OCI-LY3 (cell line): Measurements from ENCODE around the gene NLRP11.
A peak's percentile ranks its signal among the peaks of the same experiment; 100 is the strongest.

Experiments used
- H2AFZ ChIP-seq: fragments of 200-600, 300-600 bp; shearing (Covaris generic); 2 replicates; pipeline ENCODE4 v1.6.0; 2014; ENCODE audit warnings: antibody characterized with exemption, low read depth, low read length
- H3K27ac ChIP-seq: fragments of 200-600, 300-600 bp; sonication (generic); 2 replicates; pipeline ENCODE4 v1.5.1; 2014; ENCODE audit warnings: mild to moderate bottlenecking, low read length, moderate library complexity, mixed read lengths
- H3K27me3 ChIP-seq: fragments of 200-600, 300-600 bp; sonication (generic); 2 replicates; pipeline ENCODE4 v1.6.1; 2014; ENCODE audit warnings: low read depth, low read length, mixed read lengths
- H3K36me3 ChIP-seq: fragments of 200-600, 300-600 bp; sonication (generic); replicated peaks from 2 replicates; pipeline ENCODE3; 2014; ENCODE audit warnings: low read depth, low read length, mixed read lengths
- H3K4me1 ChIP-seq: fragments of 300-600, 200-600 bp; sonication (generic); 2 replicates; pipeline ENCODE4 v1.6.1; 2014; ENCODE audit warnings: low read length, mixed read lengths
- H3K4me2 ChIP-seq: fragments of 200-600, 300-600 bp; sonication (generic); 2 replicates; pipeline ENCODE4 v1.6.1; 2014; ENCODE audit warnings: low read length, mixed read lengths
- H3K4me3 ChIP-seq: fragments of 300-600, 200-600 bp; sonication (generic); 2 replicates; pipeline ENCODE4 v1.5.1; 2014; ENCODE audit warnings: antibody characterized with exemption, mild to moderate bottlenecking, low read length, moderate library complexity
- H3K79me2 ChIP-seq: fragments of 300-600, 200-600 bp; shearing (Covaris generic); 2 replicates; pipeline ENCODE4 v1.6.1; 2014; ENCODE audit warnings: mild to moderate bottlenecking, low read length, mixed read lengths
- H3K9ac ChIP-seq: fragments of 300-600, 200-600 bp; shearing (Covaris generic); 2 replicates; pipeline ENCODE4 v1.6.0; 2014; ENCODE audit warnings: mild to moderate bottlenecking, low read length, moderate library complexity
- H3K9me3 ChIP-seq: fragments of 200-600, 300-600 bp; shearing (Covaris generic); 2 replicates; pipeline ENCODE4 v1.6.1; 2014; ENCODE audit warnings: low read length, mixed read lengths; ENCODE audit not compliant: insufficient read depth
- H4K20me1 ChIP-seq: fragments of 200-600, 300-600 bp; sonication (generic); 2 replicates; pipeline ENCODE4 v1.6.1; 2016; ENCODE audit warnings: low read length, mixed read lengths; ENCODE audit not compliant: insufficient read depth
- CTCF ChIP-seq: fragments of 200-600, 300-600 bp; sonication (generic); IDR thresholded peaks from 2 replicates; pipeline ENCODE4 v1.5.1; 2014; ENCODE audit warnings: antibody characterized with exemption, low read length, low read depth
- EZH2phosphoT487 ChIP-seq: fragments of 200-600 bp; shearing (Covaris generic); IDR thresholded peaks from 2 replicates; pipeline ENCODE4 v1.6.1; 2018; ENCODE audit warnings: antibody characterized with exemption, mixed run types, low read depth

Gene NLRP11

GRCh38 chr19:55831846-55832245 lies at the start of gene NLRP11:
NLRP11 (minus strand) TSS chr19:55831999; CDS start chr19:55818174, 13,825 bp downstream.
- peak within 1 kb of the TSS; percentile 35; the same call in 1 of the 2 replicates for H3K4me2 ChIP-seq
- H3K36me3 ChIP-seq: no peaks in the 10 kb centered on the region
- no peaks in the 10 kb centered on the region for H3K79me2 ChIP-seq
- no peaks in the 10 kb centered on the region for H3K9me3 ChIP-seq
- H4K20me1 ChIP-seq: no peaks in the 10 kb centered on the region
- H2AFZ ChIP-seq: no peak within 1 kb of the TSS
- H3K4me3 ChIP-seq: no peak within 1 kb of the TSS
- H3K27ac ChIP-seq: no peak within 1 kb of the TSS
- H3K9ac ChIP-seq: no peak within 1 kb of the TSS
- H3K27me3 ChIP-seq: no peaks in the 10 kb centered on the region
- no peak for TF ChIP-seq EZH2phosphoT487
- TF ChIP-seq CTCF: no peak
- peaks cover 19% of the 10 kb centered on the region for H3K4me1 ChIP-seq

- no peak overlapping the region for H3K27ac ChIP-seq
- H3K36me3 ChIP-seq: no peaks in the 10 kb centered on the region
- no peak overlapping the region for H3K9ac ChIP-seq
- H3K4me3 ChIP-seq: no peak overlapping the region
- no peaks in the 10 kb centered on the region for H3K79me2 ChIP-seq
- no peak overlapping the region for H3K4me2 ChIP-seq
- TF ChIP-seq EZH2phosphoT487 (no peak), CTCF (no peak)
- H3K4me1 ChIP-seq: no peaks in the 10 kb centered on the region
- no peaks in the 10 kb centered on the region for H3K27me3 ChIP-seq
- no peaks in the 10 kb centered on the region for H3K9me3 ChIP-seq
- no peaks in the 10 kb centered on the region for H4K20me1 ChIP-seq
- H2AFZ ChIP-seq: no peak overlapping the region
These were observed 45.4 kb upstream of the NLRP11 start for GRCh38 chr19:55877211-55877610.

- Histone ChIP-seq H3K79me2 (no peaks in the 10 kb centered on the region), H4K20me1 (no peaks in the 10 kb centered on the region), H2AFZ (no peak overlapping the region), H3K4me1 (no peaks in the 10 kb centered on the region), H3K4me3 (no peak overlapping the region), H3K36me3 (no peaks in the 10 kb centered on the region), H3K9me3 (no peaks in the 10 kb centered on the region), H3K9ac (no peak overlapping the region), H3K4me2 (no peak overlapping the region), H3K27me3 (no peaks in the 10 kb centered on the region), H3K27ac (no peak overlapping the region)
- no peak for TF ChIP-seq EZH2phosphoT487
- TF ChIP-seq CTCF: no peak
These were observed 38.9 kb upstream of the NLRP11 start for GRCh38 chr19:55870736-55871135.

GRCh38 chr19:55867101-55867500 lies 35.3 kb upstream of the NLRP11 start:
- H4K20me1 ChIP-seq: no peaks in the 10 kb centered on the region
- no peaks in the 10 kb centered on the region for H3K79me2 ChIP-seq
- TF ChIP-seq CTCF (no peak), EZH2phosphoT487 (no peak)
- H3K36me3 ChIP-seq: no peaks in the 10 kb centered on the region
- H3K4me1 ChIP-seq: no peaks in the 10 kb centered on the region
- no peak overlapping the region for H3K27ac ChIP-seq
- H2AFZ ChIP-seq: no peak overlapping the region
- no peak overlapping the region for H3K9ac ChIP-seq
- H3K9me3 ChIP-seq: no peaks in the 10 kb centered on the region
- no peaks in the 10 kb centered on the region for H3K27me3 ChIP-seq
- no peak overlapping the region for H3K4me2 ChIP-seq
- no peak overlapping the region for H3K4me3 ChIP-seq
